Measurements from ENCODE around the gene BRAT1.

Gene BRAT1

DNA sequence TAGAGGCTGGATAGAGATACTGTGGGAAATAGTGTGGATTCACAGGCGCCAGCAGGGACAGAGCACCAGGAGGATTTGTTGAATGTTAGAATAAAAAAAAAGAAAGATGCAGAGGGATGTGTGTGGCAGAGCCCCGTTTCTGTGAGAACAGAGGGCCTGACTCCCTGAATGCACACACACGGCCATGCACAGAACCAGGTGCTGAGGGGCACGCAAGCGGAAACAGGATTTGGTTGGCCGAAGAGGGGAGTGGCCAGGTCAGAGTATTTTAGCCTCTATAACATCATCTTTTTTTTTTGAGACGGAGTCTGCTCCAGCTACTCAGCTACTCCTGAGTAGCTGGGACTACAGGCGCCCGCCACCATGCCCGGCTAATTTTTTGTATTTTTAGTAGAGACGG lies 25.3 kb upstream of the BRAT1 start:
- peaks cover 23% of the 10 kb centered on the region for H3K36me3 ChIP-seq
- no peak for TF ChIP-seq CTCF (IDR thresholded peaks at IDR 0.05)
- H3K27ac ChIP-seq, result no peak overlapping the region
- no peaks in the 10 kb centered on the region for H3K9me3 ChIP-seq
- no peaks in the 10 kb centered on the region for H3K4me1 ChIP-seq (ENCODE audit: control insufficient read depth in 1 of 2, insufficient read depth in 1 of 2, low read depth in 1 of 2, low read length in 1 of 2)
- H3K4me3 ChIP-seq (ENCODE audit: low read depth in 1 of 2, low read length in 1 of 2), result no peak overlapping the region
- no peaks in the 10 kb centered on the region for H3K27me3 ChIP-seq

GRCh38 chr7:2577914-2578680 lies 22.8 kb upstream of the BRAT1 start:
- no peak overlapping the region for H3K27ac ChIP-seq
- no peaks in the 10 kb centered on the region for H3K9me3 ChIP-seq

DNA sequence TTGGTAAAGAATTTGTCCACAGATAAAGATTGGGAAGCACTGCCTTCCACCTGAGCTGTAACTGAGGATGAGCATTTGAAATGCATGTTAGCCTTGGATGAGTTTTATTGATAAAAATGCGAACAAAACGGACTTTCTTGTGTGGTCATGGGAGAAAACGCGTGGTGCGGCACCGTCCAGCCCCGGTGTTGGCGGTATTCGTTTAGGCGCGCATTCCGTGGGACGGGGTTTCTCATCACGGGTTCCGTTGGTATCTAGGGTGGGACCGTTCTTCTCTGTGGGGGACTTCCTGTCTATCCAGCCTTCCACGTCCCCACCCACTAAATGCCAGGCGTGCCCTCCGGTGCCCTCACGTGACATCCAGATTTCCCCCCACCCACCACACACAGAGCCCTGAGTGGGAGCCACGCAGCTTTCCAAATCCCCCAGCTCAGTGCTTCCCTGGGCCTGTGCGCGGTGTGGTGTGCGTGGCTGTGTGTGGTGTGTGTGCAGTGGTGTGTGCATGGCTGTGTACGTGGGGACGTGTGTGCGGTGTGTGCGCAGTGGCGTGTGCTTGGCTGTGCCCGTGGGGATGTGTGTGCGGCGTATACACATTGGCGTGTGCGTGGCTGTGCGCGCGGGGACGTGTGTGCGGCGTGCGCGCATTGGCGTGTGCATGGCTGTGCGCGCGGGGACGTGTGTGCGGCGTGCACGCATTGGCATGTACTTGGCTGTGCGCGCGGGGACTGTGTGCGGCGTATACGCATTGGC lies 21.6 kb upstream of the BRAT1 start:
- TF ChIP-seq CTCF (IDR thresholded peaks at IDR 0.05), result no peak
- Histone ChIP-seq H3K27ac (no peak overlapping the region), H3K27me3 (no peaks in the 10 kb centered on the region), H3K4me3 (ENCODE audit: low read depth in 1 of 2, low read length in 1 of 2) (no peak overlapping the region), H3K36me3 (peaks cover 32% of the 10 kb centered on the region), H3K4me1 (ENCODE audit: control insufficient read depth in 1 of 2, insufficient read depth in 1 of 2, low read depth in 1 of 2, low read length in 1 of 2) (no peaks in the 10 kb centered on the region), H3K9me3 (no peaks in the 10 kb centered on the region)

More at GRCh38 chr7:2577914-2578680, 22.8 kb upstream of the BRAT1 start:
- Histone ChIP-seq H3K4me3 (ENCODE audit: low read depth in 1 of 2, low read length in 1 of 2) (no peak overlapping the region), H3K27me3 (no peaks in the 10 kb centered on the region), H3K36me3 (peaks cover 23% of the 10 kb centered on the region), H3K4me1 (ENCODE audit: control insufficient read depth in 1 of 2, insufficient read depth in 1 of 2, low read depth in 1 of 2, low read length in 1 of 2) (no peaks in the 10 kb centered on the region)
- TF ChIP-seq CTCF (IDR thresholded peaks at IDR 0.05), result no peak

- H3K4me3 ChIP-seq (ENCODE audit: low read depth in 1 of 2, low read length in 1 of 2), result no peak overlapping the region
- H3K9me3 ChIP-seq, result no peaks in the 10 kb centered on the region
- TF ChIP-seq CTCF (IDR thresholded peaks at IDR 0.05), result no peak
- H3K4me1 ChIP-seq (ENCODE audit: control insufficient read depth in 1 of 2, insufficient read depth in 1 of 2, low read depth in 1 of 2, low read length in 1 of 2), result no peaks in the 10 kb centered on the region
- peaks cover 36% of the 10 kb centered on the region for H3K36me3 ChIP-seq
- H3K27me3 ChIP-seq, result no peaks in the 10 kb centered on the region
- no peak overlapping the region for H3K27ac ChIP-seq
Observed at GRCh38 chr7:2575733-2576340, 20.5 kb upstream of the BRAT1 start.

DNA sequence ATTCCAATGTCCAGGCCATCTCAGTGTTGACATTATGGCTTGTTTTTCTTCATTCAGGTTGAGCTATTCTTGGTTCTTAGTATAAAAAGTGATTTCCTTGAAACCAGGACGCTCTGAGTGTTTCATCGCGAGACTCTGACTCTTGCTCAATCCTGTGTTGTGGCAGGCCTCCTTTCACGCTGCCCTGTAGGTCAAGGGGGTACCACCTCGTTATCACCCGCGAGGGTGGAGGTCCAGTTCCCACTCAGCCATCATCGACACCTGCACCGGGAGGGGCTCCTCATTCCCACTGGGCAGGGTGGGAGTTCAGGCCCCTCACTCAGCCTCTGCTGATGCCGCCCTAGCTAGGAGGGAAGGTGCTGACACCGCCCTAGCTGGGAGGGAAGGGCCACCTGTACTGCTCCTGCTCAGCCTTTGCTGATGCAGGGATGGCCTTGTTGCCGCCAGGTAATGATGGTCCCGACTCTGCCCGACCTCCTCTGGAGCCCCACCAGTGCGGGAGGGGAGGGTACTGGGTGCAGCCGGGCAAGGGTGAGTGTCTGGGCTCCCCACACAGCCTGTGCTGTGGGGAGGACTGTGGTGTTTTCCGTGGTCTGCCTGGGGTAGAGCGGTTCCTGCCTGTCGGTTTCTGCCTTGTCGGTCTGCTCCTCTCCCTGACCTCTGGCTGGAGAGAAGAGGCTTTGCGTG lies 19.9 kb upstream of the BRAT1 start:
- no peak overlapping the region for H3K4me3 ChIP-seq (ENCODE audit: low read depth in 1 of 2, low read length in 1 of 2)
- no peak overlapping the region for H3K27ac ChIP-seq
- no peaks in the 10 kb centered on the region for H3K4me1 ChIP-seq (ENCODE audit: control insufficient read depth in 1 of 2, insufficient read depth in 1 of 2, low read depth in 1 of 2, low read length in 1 of 2)
- H3K9me3 ChIP-seq, result no peaks in the 10 kb centered on the region
- TF ChIP-seq CTCF (IDR thresholded peaks at IDR 0.05), result no peak
- H3K36me3 ChIP-seq, result peaks cover 36% of the 10 kb centered on the region
- no peaks in the 10 kb centered on the region for H3K27me3 ChIP-seq
